ENCODE data around the gene GTF2F2. TPM values are rescaled to one million over a fixed set of nuclear protein-coding genes. Genes with fewer than 3 reads are reported as not detected.

GTF2F2 gene
- total and polyA plus RNA-seq, 2 experiments from 2014 or later: 15.5 to 21.3 TPM

DNA sequence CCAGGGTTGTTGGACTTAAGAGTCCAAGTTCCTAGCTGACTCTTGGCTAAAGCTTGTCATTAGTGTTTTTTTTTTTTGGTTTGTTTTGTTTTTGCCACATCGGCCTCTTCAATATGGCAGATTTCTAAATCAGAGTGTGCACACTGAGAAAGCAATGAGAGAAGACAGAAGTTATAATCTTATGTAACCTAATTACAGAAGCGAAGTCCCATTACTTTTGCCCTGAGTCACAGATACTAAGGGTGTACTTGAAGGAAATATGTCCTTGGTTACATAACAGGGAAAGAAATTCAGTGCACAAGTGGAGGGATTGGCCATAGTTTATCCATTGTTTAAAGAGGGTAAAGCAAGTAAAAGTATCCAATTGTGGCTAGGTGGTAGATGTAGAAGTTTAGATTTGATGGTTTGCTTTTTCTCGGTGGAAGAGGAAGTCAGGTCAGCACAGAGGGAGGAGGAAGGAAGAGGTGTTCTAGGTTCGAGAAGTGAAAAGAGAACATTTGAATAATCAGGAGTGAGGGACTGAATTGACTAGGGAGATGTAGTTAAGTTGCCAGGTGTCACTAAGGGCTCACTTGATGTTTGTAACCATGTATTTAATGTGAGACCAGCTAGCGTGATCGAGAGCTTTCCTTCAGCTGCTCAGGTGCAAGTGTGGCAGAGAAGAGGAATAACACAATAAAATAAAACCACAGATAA lies 12.2 kb downstream of the GTF2F2 start:
- Histone ChIP-seq H3K4me3 (no peak overlapping the region), H3K27ac (peak overlapping the region; percentile 60), H3K36me3 (peaks cover 3% of the 10 kb centered on the region), H3K4me1 (ENCODE audit: low read depth) (no peaks in the 10 kb centered on the region), H3K27me3 (no peaks in the 10 kb centered on the region), H3K9me3 (ENCODE audit: low read depth) (no peaks in the 10 kb centered on the region)
- DNase-seq (ENCODE audit: low read depth in 1 of 2, low spot score in 1 of 2): no peak
- TF ChIP-seq, protein P1, sequence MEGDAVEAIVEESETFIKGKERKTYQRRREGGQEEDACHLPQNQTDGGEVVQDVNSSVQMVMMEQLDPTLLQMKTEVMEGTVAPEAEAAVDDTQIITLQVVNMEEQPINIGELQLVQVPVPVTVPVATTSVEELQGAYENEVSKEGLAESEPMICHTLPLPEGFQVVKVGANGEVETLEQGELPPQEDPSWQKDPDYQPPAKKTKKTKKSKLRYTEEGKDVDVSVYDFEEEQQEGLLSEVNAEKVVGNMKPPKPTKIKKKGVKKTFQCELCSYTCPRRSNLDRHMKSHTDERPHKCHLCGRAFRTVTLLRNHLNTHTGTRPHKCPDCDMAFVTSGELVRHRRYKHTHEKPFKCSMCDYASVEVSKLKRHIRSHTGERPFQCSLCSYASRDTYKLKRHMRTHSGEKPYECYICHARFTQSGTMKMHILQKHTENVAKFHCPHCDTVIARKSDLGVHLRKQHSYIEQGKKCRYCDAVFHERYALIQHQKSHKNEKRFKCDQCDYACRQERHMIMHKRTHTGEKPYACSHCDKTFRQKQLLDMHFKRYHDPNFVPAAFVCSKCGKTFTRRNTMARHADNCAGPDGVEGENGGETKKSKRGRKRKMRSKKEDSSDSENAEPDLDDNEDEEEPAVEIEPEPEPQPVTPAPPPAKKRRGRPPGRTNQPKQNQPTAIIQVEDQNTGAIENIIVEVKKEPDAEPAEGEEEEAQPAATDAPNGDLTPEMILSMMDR (IDR thresholded peaks at IDR 0.05; ENCODE audit: low read depth, low read length): no peak

- Histone ChIP-seq H3K36me3 (peaks cover 7% of the 10 kb centered on the region), H3K27me3 (no peaks in the 10 kb centered on the region), H3K4me1 (ENCODE audit: low read depth) (no peaks in the 10 kb centered on the region), H3K9me3 (ENCODE audit: low read depth) (no peaks in the 10 kb centered on the region), H3K4me3 (no peak overlapping the region), H3K27ac (peak overlapping the region; percentile 61)
- DNase-seq (ENCODE audit: low read depth in 1 of 2, low spot score in 1 of 2): peak in 1 of 2 donors; percentile 20
- TF ChIP-seq, protein P1 (IDR thresholded peaks at IDR 0.05; ENCODE audit: low read depth, low read length): no peak
These were observed 13.2 kb downstream of the GTF2F2 start for GRCh38 chr13:45133396-45134118.

- DNase-seq (ENCODE audit: low read depth in 1 of 2, low spot score in 1 of 2): no peak
- peaks cover 3% of the 10 kb centered on the region for H3K4me1 ChIP-seq (ENCODE audit: low read depth)
- H3K9me3 ChIP-seq (ENCODE audit: low read depth): no peaks in the 10 kb centered on the region
- TF ChIP-seq, protein P1 (IDR thresholded peaks at IDR 0.05; ENCODE audit: low read depth, low read length): no peak
- no peak overlapping the region for H3K27ac ChIP-seq
- H3K27me3 ChIP-seq: no peaks in the 10 kb centered on the region
- H3K36me3 ChIP-seq: peaks cover 7% of the 10 kb centered on the region
- no peak overlapping the region for H3K4me3 ChIP-seq
These were observed 16.6 kb downstream of the GTF2F2 start for GRCh38 chr13:45136741-45137504.

DNA sequence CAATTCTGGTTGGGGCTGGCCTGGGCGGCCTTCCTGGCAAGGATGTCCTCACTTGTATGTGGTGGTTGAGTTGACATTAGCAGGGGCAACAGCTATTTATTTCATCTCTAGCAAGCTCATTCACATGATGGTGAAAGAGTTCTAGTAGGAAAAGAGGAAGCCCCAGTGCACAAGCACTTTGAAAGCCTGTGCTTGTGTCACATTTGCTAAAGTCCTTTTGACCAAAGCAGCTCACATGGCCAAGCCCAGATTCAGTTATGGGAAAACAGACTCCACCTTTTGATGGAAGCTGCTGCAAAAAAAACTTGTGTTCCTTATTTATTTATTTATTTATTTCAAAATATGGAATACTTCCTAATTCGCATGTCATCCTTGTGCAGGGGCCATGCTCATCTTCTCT lies 17.2 kb downstream of the GTF2F2 start:
- DNase-seq (ENCODE audit: low read depth in 1 of 2, low spot score in 1 of 2): no peak
- TF ChIP-seq, protein P1 (IDR thresholded peaks at IDR 0.05; ENCODE audit: low read depth, low read length): no peak
- Histone ChIP-seq H3K27me3 (no peaks in the 10 kb centered on the region), H3K9me3 (ENCODE audit: low read depth) (no peaks in the 10 kb centered on the region), H3K36me3 (peaks cover 7% of the 10 kb centered on the region), H3K27ac (no peak overlapping the region), H3K4me3 (no peak overlapping the region), H3K4me1 (ENCODE audit: low read depth) (peaks cover 3% of the 10 kb centered on the region)

- H3K27ac ChIP-seq: no peak overlapping the region
These were observed 18.0 kb downstream of the GTF2F2 start for GRCh38 chr13:45138282-45138681.

More at GRCh38 chr13:45138282-45138681, 18.0 kb downstream of the GTF2F2 start:
- Histone ChIP-seq H3K27me3 (no peaks in the 10 kb centered on the region), H3K4me3 (no peak overlapping the region), H3K9me3 (ENCODE audit: low read depth) (no peaks in the 10 kb centered on the region), H3K36me3 (peaks cover 7% of the 10 kb centered on the region), H3K4me1 (ENCODE audit: low read depth) (peaks cover 3% of the 10 kb centered on the region)
- TF ChIP-seq, protein P1 (IDR thresholded peaks at IDR 0.05; ENCODE audit: low read depth, low read length): no peak
- no peak for DNase-seq (ENCODE audit: low read depth in 1 of 2, low spot score in 1 of 2)
